HCT116 (cell line): Measurements from ENCODE around the gene ICAM2. TPM values are rescaled to one million over a fixed set of nuclear protein-coding genes. Genes with fewer than 3 reads are reported as not detected.

Experiments
- ATAC-seq: fragments of 200-7000 bp; cut with Tn5 transposase; 2 replicates; pipeline ENCODE4 v1.9.1; 2020; ENCODE audit warnings: mild to moderate bottlenecking, moderate library complexity
- BruUV-seq: library from RNA; stranded (reverse); fragments of 400-500 nt; replicated peaks from 2 replicates; lab custom pipeline; 2021; lab: Mats Ljungman, UMichigan
- CTCF ChIA-PET: fragments of 300-600 bp; sonication (Branson Sonifier 250); formaldehyde crosslinking; loops from one replicate; lab custom pipeline; 2021; ENCODE audit warnings: antibody characterized with exemption; lab: Charles Lee
- POLR2A ChIA-PET: fragments of 300-600, 350-600 bp; sonication (Branson Sonifier 250); formaldehyde crosslinking; loops from one replicate; lab custom pipeline; 2021; ENCODE audit warnings: antibody characterized with exemption; lab: Charles Lee
- RAD21 ChIA-PET, 2 experiments: fragments of 300-600 bp; sonication (Branson Sonifier 250); formaldehyde crosslinking; loops; one replicate each; lab custom pipeline; 2023; ENCODE audit warnings: low total read pairs in 2 of 2; ENCODE audit not compliant: uncharacterized antibody in 2 of 2, unreplicated experiment in 2 of 2, low non-redundant PET in 1 of 2; lab: Charles Lee
- DNase-seq: peaks from one replicate; pipeline ENCODE4 v3.0.0-alpha.2; 2010; ENCODE audit warnings: low read depth, low spot score
- H2AFZ ChIP-seq: fragments of 200-600 bp; shearing (Covaris generic), sonication (generic); 2 replicates; pipeline ENCODE4 v1.6.1; 2017; ENCODE audit warnings: low read depth, mixed run types, mixed read lengths, antibody characterized with exemption, low read length; ENCODE audit not compliant: poor library complexity, severe bottlenecking
- H3K27ac ChIP-seq: 2 replicates; pipeline ENCODE4 v1.5.1; 2012; ENCODE audit warnings: low read depth, low read length
- H3K27me3 ChIP-seq: fragments of 200-600 bp; sonication (generic); 2 replicates; pipeline ENCODE4 v1.6.1; 2016; ENCODE audit warnings: mixed run types, low read length, mixed read lengths; ENCODE audit not compliant: insufficient read depth
- H3K36me3 ChIP-seq, 2 experiments: fragments of 200-500 bp in 1 of 2; fragments of 200-600 bp in 1 of 2; sonication (Bioruptor generic) in 1 of 2; sonication (generic) in 1 of 2; 2 replicates each; pipeline versions ENCODE4 v1.5.1 to v1.6.1; 2014 to 2016; ENCODE audit warnings: low read length in 2 of 2, inconsistent platforms in 1 of 2, mixed read lengths in 1 of 2, mixed run types in 1 of 2; ENCODE audit not compliant: insufficient read depth in 2 of 2, control insufficient read depth in 1 of 2
- H3K4me1 ChIP-seq, 2 experiments: fragments of 200-600 bp in 1 of 2; sonication (generic) in 1 of 2; 2 replicates each; pipeline versions ENCODE4 v1.5.1 to v1.6.1; 2012 to 2017; ENCODE audit warnings: low read length in 2 of 2, inconsistent platforms in 1 of 2, mild to moderate bottlenecking in 1 of 2, mixed read lengths in 1 of 2, mixed run types in 1 of 2, moderate library complexity in 1 of 2; ENCODE audit not compliant: insufficient read depth in 2 of 2, control insufficient read depth in 1 of 2
- H3K4me2 ChIP-seq: fragments of 200-600 bp; sonication (generic); 2 replicates; pipeline ENCODE4 v1.6.1; 2017; ENCODE audit warnings: mixed run types, low read length, mixed read lengths
- H3K4me3 ChIP-seq, 2 experiments: fragments of 200-600 bp in 1 of 2; sonication (generic) in 1 of 2; replicated peaks in 1 of 2; 2 replicates each; pipeline ENCODE4 v1.5.1; 2011 to 2016; ENCODE audit warnings: low read length in 2 of 2, control low read depth in 1 of 2, low read depth in 1 of 2, mild to moderate bottlenecking in 1 of 2, mixed read lengths in 1 of 2, mixed run types in 1 of 2
- H3K79me2 ChIP-seq: fragments of 200-600 bp; sonication (generic); 2 replicates; pipeline ENCODE4 v1.6.1; 2017; ENCODE audit warnings: mild to moderate bottlenecking, mixed run types, low read length, moderate library complexity, mixed read lengths; ENCODE audit not compliant: insufficient read depth
- H3K9ac ChIP-seq: fragments of 200-600 bp; sonication (generic); 2 replicates; pipeline ENCODE4 v1.6.1; 2016; ENCODE audit warnings: low read length, mixed read lengths
- H3K9me2 ChIP-seq: fragments of 200-600 bp; sonication (generic), shearing (Covaris generic); 2 replicates; pipeline ENCODE4 v1.6.1; 2017; ENCODE audit warnings: mixed run types, mild to moderate bottlenecking, moderate library complexity; ENCODE audit not compliant: insufficient read depth
- H3K9me3 ChIP-seq, 2 experiments: fragments of 200-500 bp in 1 of 2; fragments of 200-600 bp in 1 of 2; sonication (Bioruptor generic) in 1 of 2; sonication (generic) in 1 of 2; 2 replicates each; pipeline ENCODE4 v1.6.1; 2014 to 2017; ENCODE audit warnings: low read length in 2 of 2, mixed read lengths in 2 of 2, inconsistent platforms in 1 of 2, low read depth in 1 of 2, mild to moderate bottlenecking in 1 of 2, mixed run types in 1 of 2, moderate library complexity in 1 of 2; ENCODE audit not compliant: control insufficient read depth in 1 of 2, insufficient read depth in 1 of 2
- H4K20me1 ChIP-seq: fragments of 200-600 bp; sonication (generic), shearing (Covaris generic); 2 replicates; pipeline ENCODE4 v1.6.1; 2017; ENCODE audit warnings: mixed run types, mild to moderate bottlenecking, moderate library complexity; ENCODE audit not compliant: insufficient read depth
- CBX3 ChIP-seq: IDR thresholded peaks from 2 replicates; pipeline ENCODE4 v1.6.1; 2012; ENCODE audit warnings: low read depth
- EGR1 ChIP-seq: IDR thresholded peaks from 2 replicates; pipeline ENCODE4 v1.6.1; 2012; ENCODE audit warnings: low read depth
- ELF1 ChIP-seq: IDR thresholded peaks from 2 replicates; pipeline ENCODE4 v1.6.1; 2012; ENCODE audit warnings: low read depth, borderline replicate concordance
- EZH2phosphoT487 ChIP-seq: fragments of 200-600 bp; IDR thresholded peaks from 2 replicates; pipeline ENCODE4 v1.6.1; 2018; ENCODE audit warnings: antibody characterized with exemption, borderline replicate concordance
- FOSL1 ChIP-seq: IDR thresholded peaks from 2 replicates; pipeline ENCODE4 v1.6.1; 2012; ENCODE audit warnings: low read depth
- JUND ChIP-seq: IDR thresholded peaks from 2 replicates; pipeline ENCODE4 v1.6.1; 2012
- MAX ChIP-seq: IDR thresholded peaks from 2 replicates; pipeline ENCODE4 v1.6.1; 2012
- POLR2A ChIP-seq: IDR thresholded peaks from 2 replicates; pipeline ENCODE4 v1.7.0; 2011; ENCODE audit warnings: borderline replicate concordance; ENCODE audit not compliant: insufficient read depth, insufficient read length; ENCODE audit errors: extremely low read depth
- POLR2AphosphoS5 ChIP-seq: IDR thresholded peaks from 2 replicates; pipeline ENCODE4 v1.6.1; 2011; ENCODE audit warnings: mild to moderate bottlenecking, low read depth, low read length, moderate library complexity
- RAD21 ChIP-seq: IDR thresholded peaks from 2 replicates; pipeline ENCODE4 v1.6.1; 2012; ENCODE audit warnings: low read depth, mild to moderate bottlenecking
- REST ChIP-seq: IDR thresholded peaks from 2 replicates; pipeline ENCODE4 v1.6.1; 2012; ENCODE audit warnings: low read depth
- SIN3A ChIP-seq: IDR thresholded peaks from 2 replicates; pipeline ENCODE4 v1.6.1; 2012; ENCODE audit warnings: low read depth
- SP1 ChIP-seq: IDR thresholded peaks from 2 replicates; pipeline ENCODE4 v1.6.1; 2012; ENCODE audit warnings: low read depth
- TCF7L2 ChIP-seq: IDR thresholded peaks from 2 replicates; pipeline ENCODE4 v1.7.0; 2011; ENCODE audit warnings: borderline replicate concordance, inconsistent platforms; ENCODE audit not compliant: insufficient read depth, insufficient read length; ENCODE audit errors: extremely low read depth
- YY1 ChIP-seq: IDR thresholded peaks from 2 replicates; pipeline ENCODE4 v1.6.1; 2011; ENCODE audit warnings: low read length, low read depth, moderate library complexity, mild to moderate bottlenecking; ENCODE audit not compliant: insufficient replicate concordance; ENCODE audit errors: extremely low read depth
- ZFX ChIP-seq: fragments of 450-650 bp; IDR thresholded peaks from 2 replicates; pipeline ENCODE4 v1.6.1; 2017
- ZNF274 ChIP-seq: fragments of 200-500 bp; sonication (Bioruptor generic); IDR thresholded peaks from 2 replicates; pipeline ENCODE4 v1.6.1; 2014; ENCODE audit warnings: mild to moderate bottlenecking, low read depth, low read length, inconsistent platforms
- intact Hi-C: fragments of 100-400 bp; cut with micrococcal nuclease; formaldehyde crosslinking; loops from 2 replicates; pipeline ENCODE4 v1.10.0; 2022
- total RNA-seq: library from RNA; stranded (reverse); gene quantifications from one replicate; pipeline ENCODE4 v1.2.1, GENCODE V29; 2021; ENCODE audit not compliant: unreplicated experiment
- TF ChIP-seq, protein P1 (sequence below): IDR thresholded peaks from 2 replicates; pipeline ENCODE4 v1.6.1; 2011; ENCODE audit warnings: mild to moderate bottlenecking, low read length, moderate library complexity; ENCODE audit not compliant: insufficient replicate concordance; ENCODE audit errors: extremely low read depth
- TF ChIP-seq, protein P2 (sequence below): IDR thresholded peaks from 2 replicates; pipeline ENCODE4 v1.6.1; 2012
- TF ChIP-seq, protein P3 (sequence below), 3 experiments: fragments of 200-600 bp in 1 of 3; sonication (generic) in 1 of 3; IDR thresholded peaks in 2 of 3; conservative IDR thresholded peaks in 1 of 3; 2 replicates each; pipeline ENCODE4 v1.5.1; 2012 to 2017; ENCODE audit warnings: low read depth in 2 of 3, low read length in 2 of 3, antibody characterized with exemption in 1 of 3, borderline replicate concordance in 1 of 3, control low read depth in 1 of 3, mild to moderate bottlenecking in 1 of 3, mixed read lengths in 1 of 3, mixed run types in 1 of 3, moderate library complexity in 1 of 3; ENCODE audit not compliant: insufficient read depth in 1 of 3

ICAM2 gene
- total RNA-seq, 1 experiment from 2014 or later: 0.61 TPM

DNA sequence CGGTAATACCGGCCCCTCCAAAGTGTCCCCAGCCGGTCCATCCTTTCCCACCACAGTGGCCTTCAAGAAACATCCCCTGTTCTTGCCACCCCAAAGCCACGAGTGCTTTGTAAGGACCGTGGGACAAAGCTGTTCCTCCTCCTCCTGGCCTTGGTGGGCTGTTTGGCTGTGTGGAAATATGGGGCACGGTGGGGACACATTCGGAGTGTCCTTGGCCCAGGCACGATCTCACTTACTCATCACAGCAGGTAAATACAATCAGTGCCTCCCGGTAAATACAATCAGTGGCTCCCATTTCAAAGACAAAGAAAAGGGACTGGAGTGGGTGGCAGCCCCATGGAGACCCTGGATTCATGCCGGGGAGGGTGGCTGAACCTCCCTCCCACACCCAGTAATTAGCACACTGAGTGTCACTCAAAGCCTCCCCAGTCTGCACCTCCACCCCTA, 58.1 kb downstream of the ICAM2 start:
- POLR2A ChIA-PET: interaction anchor here (0.7 to 1.2 kb wide), 3 partner anchors 12 to 54 kb away, joined by 3 to 4 read pairs (median 4); no protein-coding TSS in a partner anchor

More for the DNA sequence above, 58.1 kb downstream of the ICAM2 start:
- DNase-seq (no peak), ATAC-seq (no peak)
- no peaks in the 10 kb centered on the region for H3K79me2 ChIP-seq
- H3K9me2 ChIP-seq: no peaks in the 10 kb centered on the region
- no TSS peak for BruUV-seq
- H3K27ac ChIP-seq: peak overlapping the region; percentile 17; the same call in 1 of the 2 replicates
- no peak overlapping the region for H3K9ac ChIP-seq
- intact Hi-C loops: no loop called here
- TF ChIP-seq, protein P1, sequence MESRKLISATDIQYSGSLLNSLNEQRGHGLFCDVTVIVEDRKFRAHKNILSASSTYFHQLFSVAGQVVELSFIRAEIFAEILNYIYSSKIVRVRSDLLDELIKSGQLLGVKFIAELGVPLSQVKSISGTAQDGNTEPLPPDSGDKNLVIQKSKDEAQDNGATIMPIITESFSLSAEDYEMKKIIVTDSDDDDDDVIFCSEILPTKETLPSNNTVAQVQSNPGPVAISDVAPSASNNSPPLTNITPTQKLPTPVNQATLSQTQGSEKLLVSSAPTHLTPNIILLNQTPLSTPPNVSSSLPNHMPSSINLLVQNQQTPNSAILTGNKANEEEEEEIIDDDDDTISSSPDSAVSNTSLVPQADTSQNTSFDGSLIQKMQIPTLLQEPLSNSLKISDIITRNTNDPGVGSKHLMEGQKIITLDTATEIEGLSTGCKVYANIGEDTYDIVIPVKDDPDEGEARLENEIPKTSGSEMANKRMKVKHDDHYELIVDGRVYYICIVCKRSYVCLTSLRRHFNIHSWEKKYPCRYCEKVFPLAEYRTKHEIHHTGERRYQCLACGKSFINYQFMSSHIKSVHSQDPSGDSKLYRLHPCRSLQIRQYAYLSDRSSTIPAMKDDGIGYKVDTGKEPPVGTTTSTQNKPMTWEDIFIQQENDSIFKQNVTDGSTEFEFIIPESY: no peak
- TF ChIP-seq, protein P2, sequence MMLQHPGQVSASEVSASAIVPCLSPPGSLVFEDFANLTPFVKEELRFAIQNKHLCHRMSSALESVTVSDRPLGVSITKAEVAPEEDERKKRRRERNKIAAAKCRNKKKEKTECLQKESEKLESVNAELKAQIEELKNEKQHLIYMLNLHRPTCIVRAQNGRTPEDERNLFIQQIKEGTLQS: no peak
- no peak for TF ChIP-seq ELF1
- no peak for TF ChIP-seq SIN3A
- TF ChIP-seq RAD21: no peak
- no peak for TF ChIP-seq REST
- TF ChIP-seq ZFX: no peak
- TF ChIP-seq SP1: no peak
- no peak for TF ChIP-seq MAX
- no peak for TF ChIP-seq FOSL1
- no peak for TF ChIP-seq ZNF274
- TF ChIP-seq POLR2AphosphoS5: no peak
- no peak for TF ChIP-seq EGR1
- TF ChIP-seq POLR2A: no peak
- TF ChIP-seq, protein P3, sequence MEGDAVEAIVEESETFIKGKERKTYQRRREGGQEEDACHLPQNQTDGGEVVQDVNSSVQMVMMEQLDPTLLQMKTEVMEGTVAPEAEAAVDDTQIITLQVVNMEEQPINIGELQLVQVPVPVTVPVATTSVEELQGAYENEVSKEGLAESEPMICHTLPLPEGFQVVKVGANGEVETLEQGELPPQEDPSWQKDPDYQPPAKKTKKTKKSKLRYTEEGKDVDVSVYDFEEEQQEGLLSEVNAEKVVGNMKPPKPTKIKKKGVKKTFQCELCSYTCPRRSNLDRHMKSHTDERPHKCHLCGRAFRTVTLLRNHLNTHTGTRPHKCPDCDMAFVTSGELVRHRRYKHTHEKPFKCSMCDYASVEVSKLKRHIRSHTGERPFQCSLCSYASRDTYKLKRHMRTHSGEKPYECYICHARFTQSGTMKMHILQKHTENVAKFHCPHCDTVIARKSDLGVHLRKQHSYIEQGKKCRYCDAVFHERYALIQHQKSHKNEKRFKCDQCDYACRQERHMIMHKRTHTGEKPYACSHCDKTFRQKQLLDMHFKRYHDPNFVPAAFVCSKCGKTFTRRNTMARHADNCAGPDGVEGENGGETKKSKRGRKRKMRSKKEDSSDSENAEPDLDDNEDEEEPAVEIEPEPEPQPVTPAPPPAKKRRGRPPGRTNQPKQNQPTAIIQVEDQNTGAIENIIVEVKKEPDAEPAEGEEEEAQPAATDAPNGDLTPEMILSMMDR (IDR thresholded peaks at IDR 0.05 in 2 of 3, conservative IDR thresholded peaks at IDR 0.05 in 1 of 3; ENCODE audit: borderline replicate concordance in 1 of 3, insufficient read depth in 1 of 3, low read depth in 2 of 3, low read length in 2 of 3): no peak
- TF ChIP-seq YY1: no peak
- no peak for TF ChIP-seq CBX3
- TF ChIP-seq TCF7L2: no peak
- TF ChIP-seq EZH2phosphoT487: no peak
- TF ChIP-seq JUND: no peak
- H4K20me1 ChIP-seq: no peaks in the 10 kb centered on the region
- no peaks in the 10 kb centered on the region for H3K36me3 ChIP-seq
- H3K9me3 ChIP-seq: no peaks in the 10 kb centered on the region
- CTCF ChIA-PET: interaction anchor here (0.7 to 2.2 kb wide), 9 partner anchors 10 to 64 kb away, joined by 3 to 17 read pairs (median 6); no protein-coding TSS in a partner anchor
- no peak overlapping the region for H3K4me3 ChIP-seq
- RAD21 ChIA-PET: interaction anchor here in 1 of 2 experiments (0.6 kb wide), 2 partner anchors 13 to 340 kb away, joined by 5 to 6 read pairs; partner anchors contain the start of gene MAP3K3
- no peak overlapping the region; the same call in 1 of the 2 replicates for H3K4me2 ChIP-seq
- H3K4me1 ChIP-seq: peaks cover 4 to 17% of the 10 kb centered on the region in 2 experiments; a peak in 3 of 4 replicates
- no peak overlapping the region for H2AFZ ChIP-seq
- no peaks in the 10 kb centered on the region for H3K27me3 ChIP-seq
